Nephron progenitor cell (in vitro differentiated cells): Measurements from ENCODE around the gene ANKRD11.

Experiments used
- DNase-seq: peaks from one replicate; pipeline ENCODE4 v3.0.0; 2021
- H3K27ac Mint-ChIP-seq: 2 replicates; pipeline ENCODE4 v1.8.0; 2021; ENCODE audit warnings: mild to moderate bottlenecking, moderate library complexity, mixed read lengths
- H3K27me3 Mint-ChIP-seq: 2 replicates; pipeline ENCODE4 v1.8.0; 2021; ENCODE audit warnings: mild to moderate bottlenecking, low read depth, mixed read lengths; ENCODE audit not compliant: poor library complexity
- H3K36me3 Mint-ChIP-seq: 2 replicates; pipeline ENCODE4 v1.8.0; 2021; ENCODE audit warnings: low read depth, mixed read lengths
- H3K4me1 Mint-ChIP-seq: 2 replicates; pipeline ENCODE4 v1.8.0; 2021; ENCODE audit warnings: mixed read lengths
- H3K4me3 Mint-ChIP-seq: 2 replicates; pipeline ENCODE4 v1.8.0; 2021; ENCODE audit warnings: mild to moderate bottlenecking, moderate library complexity, mixed read lengths
- H3K9me3 Mint-ChIP-seq: 2 replicates; pipeline ENCODE4 v1.8.0; 2021; ENCODE audit warnings: mild to moderate bottlenecking, moderate library complexity, mixed read lengths
- TF ChIP-seq, protein P1 (sequence below): fragments of 200-600 bp; sonication (generic); IDR thresholded peaks from 2 replicates; pipeline ENCODE4 v1.5.0; 2021; ENCODE audit warnings: antibody characterized with exemption

The ANKRD11 gene

GRCh38 chr16:89280546-89281188 is 209.7 kb downstream of the ANKRD11 start:
- Mint-ChIP-seq H3K27me3 (peaks cover 1% of the 10 kb centered on the region), H3K4me3 (no peak overlapping the region), H3K9me3 (no peaks in the 10 kb centered on the region), H3K36me3 (no peaks in the 10 kb centered on the region), H3K27ac (no peak overlapping the region), H3K4me1 (peaks cover 5% of the 10 kb centered on the region)
- TF ChIP-seq, protein P1, sequence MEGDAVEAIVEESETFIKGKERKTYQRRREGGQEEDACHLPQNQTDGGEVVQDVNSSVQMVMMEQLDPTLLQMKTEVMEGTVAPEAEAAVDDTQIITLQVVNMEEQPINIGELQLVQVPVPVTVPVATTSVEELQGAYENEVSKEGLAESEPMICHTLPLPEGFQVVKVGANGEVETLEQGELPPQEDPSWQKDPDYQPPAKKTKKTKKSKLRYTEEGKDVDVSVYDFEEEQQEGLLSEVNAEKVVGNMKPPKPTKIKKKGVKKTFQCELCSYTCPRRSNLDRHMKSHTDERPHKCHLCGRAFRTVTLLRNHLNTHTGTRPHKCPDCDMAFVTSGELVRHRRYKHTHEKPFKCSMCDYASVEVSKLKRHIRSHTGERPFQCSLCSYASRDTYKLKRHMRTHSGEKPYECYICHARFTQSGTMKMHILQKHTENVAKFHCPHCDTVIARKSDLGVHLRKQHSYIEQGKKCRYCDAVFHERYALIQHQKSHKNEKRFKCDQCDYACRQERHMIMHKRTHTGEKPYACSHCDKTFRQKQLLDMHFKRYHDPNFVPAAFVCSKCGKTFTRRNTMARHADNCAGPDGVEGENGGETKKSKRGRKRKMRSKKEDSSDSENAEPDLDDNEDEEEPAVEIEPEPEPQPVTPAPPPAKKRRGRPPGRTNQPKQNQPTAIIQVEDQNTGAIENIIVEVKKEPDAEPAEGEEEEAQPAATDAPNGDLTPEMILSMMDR = no peak
- DNase-seq = no peak

DNA sequence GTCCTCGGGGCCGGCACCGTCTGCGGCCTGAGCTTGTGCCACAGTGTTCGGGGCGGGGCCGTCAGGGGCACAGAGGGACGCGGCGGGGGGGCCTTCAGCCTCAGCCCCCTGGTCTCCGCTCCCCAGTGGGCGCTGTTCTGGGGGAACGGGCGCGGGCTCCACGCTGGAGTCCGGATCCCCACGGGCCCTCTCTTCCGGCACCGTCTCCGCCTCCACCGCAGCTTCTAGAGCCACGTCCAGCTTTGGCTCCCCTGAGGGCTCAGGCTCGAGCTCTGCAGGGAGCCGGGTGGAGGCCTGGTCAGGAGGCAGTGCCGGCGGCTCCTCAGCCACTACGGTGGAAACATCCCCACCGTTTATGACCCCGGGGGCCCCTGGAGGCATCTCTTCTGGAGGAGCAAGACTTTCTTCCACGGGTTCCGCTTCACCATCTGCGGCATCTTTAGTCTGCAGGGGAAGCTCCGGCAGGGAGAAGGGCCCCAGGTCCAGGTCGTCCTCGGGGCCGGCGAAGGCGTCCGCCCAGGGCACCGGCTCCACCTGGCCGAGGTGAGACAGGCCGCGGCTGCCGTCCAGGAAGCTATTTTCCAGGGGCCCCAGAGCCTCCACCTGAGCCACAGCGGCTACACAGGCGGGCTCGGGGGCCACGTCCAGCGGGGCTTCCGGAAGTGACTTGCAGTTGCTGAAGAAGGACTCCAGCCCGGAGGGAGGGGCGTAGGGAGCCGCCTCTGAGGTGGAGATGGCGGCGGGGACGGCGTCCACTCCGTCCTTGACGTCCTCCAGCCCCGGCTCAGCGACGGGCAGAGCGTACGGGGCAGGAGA is 210.5 kb downstream of the ANKRD11 start:
- Mint-ChIP-seq H3K27me3 (peaks cover 4% of the 10 kb centered on the region), H3K4me3 (no peak overlapping the region), H3K9me3 (no peaks in the 10 kb centered on the region), H3K36me3 (no peaks in the 10 kb centered on the region), H3K27ac (no peak overlapping the region), H3K4me1 (peaks cover 5% of the 10 kb centered on the region)
- TF ChIP-seq, protein P1 = no peak
- no peak for DNase-seq

GRCh38 chr16:89278441-89279240 is 211.7 kb downstream of the ANKRD11 start:
- H3K4me1 Mint-ChIP-seq = peaks cover 5% of the 10 kb centered on the region
- no peak overlapping the region for H3K4me3 Mint-ChIP-seq
- TF ChIP-seq, protein P1 = no peak
- H3K27me3 Mint-ChIP-seq = peaks cover 4% of the 10 kb centered on the region
- no peaks in the 10 kb centered on the region for H3K9me3 Mint-ChIP-seq
- peaks cover 4% of the 10 kb centered on the region for H3K36me3 Mint-ChIP-seq
- H3K27ac Mint-ChIP-seq = no peak overlapping the region
- DNase-seq = no peak

GRCh38 chr16:89277641-89278341 is 212.6 kb downstream of the ANKRD11 start:
- H3K36me3 Mint-ChIP-seq = peaks cover 12% of the 10 kb centered on the region
- TF ChIP-seq, protein P1 = no peak
- H3K27me3 Mint-ChIP-seq = peaks cover 6% of the 10 kb centered on the region
- H3K9me3 Mint-ChIP-seq = no peaks in the 10 kb centered on the region
- no peak for DNase-seq
- H3K4me3 Mint-ChIP-seq = no peak overlapping the region
- no peak overlapping the region for H3K27ac Mint-ChIP-seq
- peaks cover 5% of the 10 kb centered on the region for H3K4me1 Mint-ChIP-seq

DNA sequence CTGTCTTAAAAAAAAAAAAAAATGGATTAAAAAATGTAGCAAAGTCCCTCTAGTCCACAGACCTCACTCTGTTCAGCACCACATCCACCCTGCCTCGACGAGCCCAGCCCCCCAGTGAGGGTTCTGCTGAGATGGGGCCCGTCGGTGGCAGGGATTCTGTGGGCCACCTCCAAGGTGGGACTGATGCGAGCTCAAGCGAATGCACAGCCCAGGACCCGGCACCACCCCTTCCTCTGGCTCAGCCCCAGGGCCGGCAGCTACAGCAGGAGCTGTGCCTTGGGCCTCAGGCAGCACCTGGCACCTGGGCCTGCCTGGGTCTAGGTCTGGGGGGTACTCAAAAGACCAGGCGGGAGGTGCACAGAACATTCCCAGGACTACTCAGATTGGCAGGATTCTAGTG is 213.3 kb downstream of the ANKRD11 start:
- no peak overlapping the region for H3K4me3 Mint-ChIP-seq
- H3K4me1 Mint-ChIP-seq = peaks cover 5% of the 10 kb centered on the region
- TF ChIP-seq, protein P1 = no peak
- H3K9me3 Mint-ChIP-seq = no peaks in the 10 kb centered on the region
- peaks cover 6% of the 10 kb centered on the region for H3K27me3 Mint-ChIP-seq
- H3K36me3 Mint-ChIP-seq = peaks cover 19% of the 10 kb centered on the region
- peak overlapping the region; percentile 27 for H3K27ac Mint-ChIP-seq
- DNase-seq = no peak
